ENCODE measurements around the gene EPS15. TPM values are rescaled to one million over a fixed set of nuclear protein-coding genes. Genes with fewer than 3 reads are reported as not detected.

Gene EPS15
- total and polyA plus RNA-seq, 2 of the 13 experiments (the other 11 are each of a cell fraction or from before 2014, with no cell fraction given) = 14.3 to 19.3 TPM

DNA sequence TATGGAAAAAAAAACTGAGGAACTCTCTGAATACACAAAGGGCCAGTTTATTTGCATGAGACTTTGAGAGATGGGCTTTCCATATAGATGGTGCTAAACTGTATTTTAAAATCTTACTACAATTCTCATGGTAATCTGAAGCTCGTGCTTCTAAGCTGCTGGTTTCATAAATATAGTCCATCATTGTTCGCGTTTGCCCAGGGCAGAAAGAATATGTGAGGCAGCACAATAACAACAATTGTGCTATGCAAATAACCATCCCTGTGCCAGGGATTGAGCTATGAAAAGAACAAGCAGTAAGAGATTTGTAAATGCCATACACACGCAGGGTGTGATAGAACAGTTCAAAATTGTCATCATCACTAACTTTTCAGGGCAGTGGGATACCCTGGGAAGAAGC lies 4.9 kb upstream of the EPS15 start:
- Histone ChIP-seq H3K9me3 (ENCODE audit: low read length) (no peaks in the 10 kb centered on the region), H3K36me3 (replicated peaks in 1 of 2; ENCODE audit: control insufficient read depth in 1 of 2, insufficient read depth in 2 of 2, low read length in 2 of 2) (no peaks in the 10 kb centered on the region), H4K20me1 (ENCODE audit: insufficient read depth, low read length) (no peaks in the 10 kb centered on the region), H3K27me3 (ENCODE audit: control insufficient read depth in 1 of 2, insufficient read depth in 2 of 2, low read length in 2 of 2) (no peaks in the 10 kb centered on the region), H3K4me3 (replicated peaks in 1 of 3; ENCODE audit: insufficient read depth in 1 of 3, low read depth in 2 of 3, low read length in 3 of 3) (no peak overlapping the region), H3K4me2 (ENCODE audit: low read depth, low read length) (no peak overlapping the region), H3K27ac (ENCODE audit: extremely low read length, insufficient read depth, low read length) (no peak overlapping the region), H2AFZ (ENCODE audit: low read length) (no peak overlapping the region), H3K79me2 (ENCODE audit: insufficient read depth, low read length) (no peaks in the 10 kb centered on the region), H3K4me1 (ENCODE audit: insufficient read depth, low read length) (no peaks in the 10 kb centered on the region), H3K9ac (ENCODE audit: insufficient read depth, low read depth, low read length) (no peak overlapping the region)
- no peak for FAIRE-seq
- ATAC-seq = no peak
- BruUV-seq (replicated peaks) = no TSS peak
- ChIA-PET POLR2A (no interaction called here), CTCF (ENCODE audit: low intra/inter-chr PET ratio, low total read pairs) (no interaction called here)
- intact Hi-C loops (cut with micrococcal nuclease; ENCODE audit: unreplicated experiment) = no loop called here
- TF ChIP-seq ZNF354B (CRISPR knock-in tag; IDR thresholded peaks at IDR 0.05) (no peak), ESRRA (CRISPR knock-in tag; IDR thresholded peaks at IDR 0.05; ENCODE audit: low read depth) (no peak)
- in situ Hi-C loops (cut with HindIII; ENCODE audit: extremely low pct_ligation_motif_present, low pct_unique_long_range_greater_than_20kb) = no loop called here
- WGBS (ENCODE audit: low lambda C conversion rate) = 80% methylated on average over 4 of the region's 4 CpGs
- no peak for DNase-seq (ENCODE audit: low spot score)

DNA sequence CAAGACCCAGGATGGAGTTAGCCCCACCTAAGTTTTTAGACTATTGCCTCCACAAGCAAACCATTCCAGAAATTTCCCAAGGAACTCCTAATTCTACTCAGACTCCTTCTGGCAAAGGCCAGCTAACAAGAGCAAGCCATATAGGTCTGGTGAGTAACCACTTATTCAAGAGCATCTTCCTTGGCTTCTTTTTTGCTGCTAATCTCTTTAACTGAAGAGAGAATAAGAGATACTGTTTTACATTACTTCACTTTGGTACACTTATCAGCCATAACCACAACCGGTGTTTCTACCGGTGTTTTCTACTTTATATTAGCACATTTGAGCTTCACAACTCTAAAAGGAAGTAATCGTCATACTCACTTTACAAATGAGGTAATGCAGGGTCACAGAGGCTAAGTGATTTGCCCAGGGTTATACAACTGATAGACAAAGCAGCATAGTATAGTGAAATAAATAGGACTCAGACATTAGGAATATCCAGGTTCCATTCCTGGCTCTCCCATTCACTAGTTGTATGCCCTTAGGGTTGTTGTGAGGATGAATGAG lies 1.7 kb upstream of the EPS15 start:
- no TSS peak for BruUV-seq (replicated peaks)
- no peaks in the 10 kb centered on the region for H3K27me3 ChIP-seq (ENCODE audit: control insufficient read depth in 1 of 2, insufficient read depth in 2 of 2, low read length in 2 of 2)
- DNase-seq (ENCODE audit: low spot score) (no peak), FAIRE-seq (no peak), ATAC-seq (no peak)
- H3K36me3 ChIP-seq (replicated peaks in 1 of 2; ENCODE audit: control insufficient read depth in 1 of 2, insufficient read depth in 2 of 2, low read length in 2 of 2) = no peaks in the 10 kb centered on the region
- H3K79me2 ChIP-seq (ENCODE audit: insufficient read depth, low read length) = peaks cover 26% of the 10 kb centered on the region
- 74% methylated on average over 3 of the region's 3 CpGs for WGBS (ENCODE audit: low lambda C conversion rate)
- no peak overlapping the region for H2AFZ ChIP-seq (ENCODE audit: low read length)
- H3K4me3 ChIP-seq (replicated peaks in 1 of 3; ENCODE audit: insufficient read depth in 1 of 3, low read depth in 2 of 3, low read length in 3 of 3) = no peak overlapping the region
- CTCF ChIA-PET (ENCODE audit: low intra/inter-chr PET ratio, low total read pairs) = no interaction called here
- no peaks in the 10 kb centered on the region for H4K20me1 ChIP-seq (ENCODE audit: insufficient read depth, low read length)
- H3K27ac ChIP-seq (ENCODE audit: extremely low read length, insufficient read depth, low read length) = no peak overlapping the region
- in situ Hi-C loops (cut with HindIII; ENCODE audit: extremely low pct_ligation_motif_present, low pct_unique_long_range_greater_than_20kb) (no loop called here), intact Hi-C loops (cut with micrococcal nuclease; ENCODE audit: unreplicated experiment) (no loop called here)
- POLR2A ChIA-PET = no interaction called here
- no peak overlapping the region for H3K4me2 ChIP-seq (ENCODE audit: low read depth, low read length)
- H3K4me1 ChIP-seq (ENCODE audit: insufficient read depth, low read length) = peaks cover 18% of the 10 kb centered on the region
- H3K9ac ChIP-seq (ENCODE audit: insufficient read depth, low read depth, low read length) = no peak overlapping the region
- H3K9me3 ChIP-seq (ENCODE audit: low read length) = no peaks in the 10 kb centered on the region
- TF ChIP-seq ZNF614 (CRISPR knock-in tag; IDR thresholded peaks at IDR 0.05; ENCODE audit: borderline replicate concordance) = no peak
- no peak for TF ChIP-seq CAMTA2 (CRISPR knock-in tag; IDR thresholded peaks at IDR 0.05; ENCODE audit: borderline replicate concordance)
- no peak for TF ChIP-seq PAF1 (CRISPR knock-in tag; IDR thresholded peaks at IDR 0.05)
- TF ChIP-seq ONECUT2 (CRISPR knock-in tag; IDR thresholded peaks at IDR 0.05) = no peak
- TF ChIP-seq, protein P1, sequence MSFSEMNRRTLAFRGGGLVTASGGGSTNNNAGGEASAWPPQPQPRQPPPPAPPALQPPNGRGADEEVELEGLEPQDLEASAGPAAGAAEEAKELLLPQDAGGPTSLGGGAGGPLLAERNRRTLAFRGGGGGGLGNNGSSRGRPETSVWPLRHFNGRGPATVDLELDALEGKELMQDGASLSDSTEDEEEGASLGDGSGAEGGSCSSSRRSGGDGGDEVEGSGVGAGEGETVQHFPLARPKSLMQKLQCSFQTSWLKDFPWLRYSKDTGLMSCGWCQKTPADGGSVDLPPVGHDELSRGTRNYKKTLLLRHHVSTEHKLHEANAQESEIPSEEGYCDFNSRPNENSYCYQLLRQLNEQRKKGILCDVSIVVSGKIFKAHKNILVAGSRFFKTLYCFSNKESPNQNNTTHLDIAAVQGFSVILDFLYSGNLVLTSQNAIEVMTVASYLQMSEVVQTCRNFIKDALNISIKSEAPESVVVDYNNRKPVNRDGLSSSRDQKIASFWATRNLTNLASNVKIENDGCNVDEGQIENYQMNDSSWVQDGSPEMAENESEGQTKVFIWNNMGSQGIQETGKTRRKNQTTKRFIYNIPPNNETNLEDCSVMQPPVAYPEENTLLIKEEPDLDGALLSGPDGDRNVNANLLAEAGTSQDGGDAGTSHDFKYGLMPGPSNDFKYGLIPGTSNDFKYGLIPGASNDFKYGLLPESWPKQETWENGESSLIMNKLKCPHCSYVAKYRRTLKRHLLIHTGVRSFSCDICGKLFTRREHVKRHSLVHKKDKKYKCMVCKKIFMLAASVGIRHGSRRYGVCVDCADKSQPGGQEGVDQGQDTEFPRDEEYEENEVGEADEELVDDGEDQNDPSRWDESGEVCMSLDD (CRISPR knock-in tag; IDR thresholded peaks at IDR 0.05; ENCODE audit: borderline replicate concordance) = no peak
- no peak for TF ChIP-seq ATF7-NPFF (CRISPR knock-in tag; IDR thresholded peaks at IDR 0.05; ENCODE audit: low read depth)
- TF ChIP-seq, protein P2, sequence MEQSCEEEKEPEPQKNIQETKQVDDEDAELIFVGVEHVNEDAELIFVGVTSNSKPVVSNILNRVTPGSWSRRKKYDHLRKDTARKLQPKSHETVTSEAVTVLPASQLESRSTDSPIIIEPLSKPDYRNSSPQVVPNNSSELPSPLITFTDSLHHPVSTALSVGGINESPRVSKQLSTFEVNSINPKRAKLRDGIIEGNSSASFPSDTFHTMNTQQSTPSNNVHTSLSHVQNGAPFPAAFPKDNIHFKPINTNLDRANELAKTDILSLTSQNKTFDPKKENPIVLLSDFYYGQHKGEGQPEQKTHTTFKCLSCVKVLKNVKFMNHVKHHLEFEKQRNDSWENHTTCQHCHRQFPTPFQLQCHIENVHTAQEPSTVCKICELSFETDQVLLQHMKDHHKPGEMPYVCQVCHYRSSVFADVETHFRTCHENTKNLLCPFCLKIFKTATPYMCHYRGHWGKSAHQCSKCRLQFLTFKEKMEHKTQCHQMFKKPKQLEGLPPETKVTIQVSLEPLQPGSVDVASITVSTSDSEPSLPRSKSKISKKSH (CRISPR knock-in tag; IDR thresholded peaks at IDR 0.05; ENCODE audit: borderline replicate concordance) = no peak
- TF ChIP-seq ERF (CRISPR knock-in tag; IDR thresholded peaks at IDR 0.05) = no peak
- TF ChIP-seq ZFP82 (CRISPR knock-in tag; IDR thresholded peaks at IDR 0.05; ENCODE audit: borderline replicate concordance) = no peak
- TF ChIP-seq KDM2A (CRISPR knock-in tag; IDR thresholded peaks at IDR 0.05; ENCODE audit: borderline replicate concordance, low read depth) = no peak
- TF ChIP-seq, protein P3, sequence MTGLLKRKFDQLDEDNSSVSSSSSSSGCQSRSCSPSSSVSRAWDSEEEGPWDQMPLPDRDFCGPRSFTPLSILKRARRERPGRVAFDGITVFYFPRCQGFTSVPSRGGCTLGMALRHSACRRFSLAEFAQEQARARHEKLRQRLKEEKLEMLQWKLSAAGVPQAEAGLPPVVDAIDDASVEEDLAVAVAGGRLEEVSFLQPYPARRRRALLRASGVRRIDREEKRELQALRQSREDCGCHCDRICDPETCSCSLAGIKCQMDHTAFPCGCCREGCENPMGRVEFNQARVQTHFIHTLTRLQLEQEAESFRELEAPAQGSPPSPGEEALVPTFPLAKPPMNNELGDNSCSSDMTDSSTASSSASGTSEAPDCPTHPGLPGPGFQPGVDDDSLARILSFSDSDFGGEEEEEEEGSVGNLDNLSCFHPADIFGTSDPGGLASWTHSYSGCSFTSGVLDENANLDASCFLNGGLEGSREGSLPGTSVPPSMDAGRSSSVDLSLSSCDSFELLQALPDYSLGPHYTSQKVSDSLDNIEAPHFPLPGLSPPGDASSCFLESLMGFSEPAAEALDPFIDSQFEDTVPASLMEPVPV (CRISPR knock-in tag; IDR thresholded peaks at IDR 0.05) = no peak
